Measurements from ENCODE around the gene SPAG8. TPM values are rescaled to one million over a fixed set of nuclear protein-coding genes. Genes with fewer than 3 reads are reported as not detected.

The SPAG8 gene
- total and polyA plus RNA-seq, 2 experiments from 2014 or later: 0.10 to 0.63 TPM

GRCh38 chr9:35806101-35806500 lies 6.0 kb downstream of the SPAG8 start:
- WGBS (ENCODE audit: low lambda C conversion rate, missing lambda C conversion rate): 97% methylated on average over 8 of the region's 8 CpGs
- TF ChIP-seq CTCF (IDR thresholded peaks at IDR 0.05; ENCODE audit: poor library complexity): no peak
- no peak for TF ChIP-seq EZH2 (IDR thresholded peaks at IDR 0.05; ENCODE audit: borderline replicate concordance)
- TF ChIP-seq EZH2phosphoT487 (IDR thresholded peaks at IDR 0.05; ENCODE audit: low read depth, severe bottlenecking, unreplicated experiment): no peak
- no peaks in the 10 kb centered on the region for H3K27me3 ChIP-seq

DNA sequence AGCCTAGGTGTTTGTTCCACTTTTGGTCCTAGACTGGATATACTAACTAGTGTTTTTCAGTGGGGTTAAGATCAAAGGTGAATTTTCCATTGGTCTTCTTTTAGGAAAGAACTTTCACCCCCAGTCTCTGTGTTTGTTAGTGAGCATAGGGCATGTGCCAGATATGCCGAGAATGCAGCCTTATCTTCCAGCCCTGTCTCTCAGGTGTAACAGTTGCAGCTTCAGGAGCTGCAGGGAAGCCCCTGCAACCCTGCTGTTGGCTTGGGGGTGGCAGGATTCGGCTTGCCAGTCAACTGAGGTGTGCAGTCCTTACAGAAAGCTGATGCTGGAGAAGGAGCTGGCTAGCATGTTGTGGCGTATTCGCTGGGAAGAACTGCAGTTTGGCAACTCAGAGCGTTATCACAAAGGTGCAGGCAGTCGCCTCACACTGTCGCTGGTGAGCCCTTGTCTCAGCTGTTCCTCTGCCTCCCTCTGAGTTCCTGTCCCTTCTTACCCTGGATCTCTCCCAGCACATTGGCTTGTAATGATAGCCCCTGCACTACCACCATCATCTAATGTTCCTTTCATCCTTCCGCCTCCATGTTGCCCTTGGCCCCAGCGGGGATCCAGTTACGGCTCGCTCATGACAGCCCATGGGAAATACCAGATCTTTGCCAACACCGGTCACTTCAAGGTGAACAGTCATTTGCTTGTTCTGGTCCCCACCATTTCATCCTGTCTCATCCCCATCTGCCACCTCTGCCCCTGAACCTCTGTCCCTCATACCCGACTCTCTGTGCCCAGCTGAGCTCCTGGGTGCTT lies 10.5 kb downstream of the SPAG8 start:
- H4K20me1 ChIP-seq (ENCODE audit: insufficient read depth, poor library complexity, severe bottlenecking): no peaks in the 10 kb centered on the region
- no peak overlapping the region for H2AFZ ChIP-seq
- no peak overlapping the region for H3K4me2 ChIP-seq
- no peaks in the 10 kb centered on the region for H3K4me1 ChIP-seq (ENCODE audit: insufficient read depth)
- 85% methylated on average over 13 of the region's 13 CpGs for WGBS (ENCODE audit: low lambda C conversion rate, missing lambda C conversion rate)
- no peaks in the 10 kb centered on the region for H3K27me3 ChIP-seq
- no peak overlapping the region for H3K27ac ChIP-seq
- TF ChIP-seq EZH2 (IDR thresholded peaks at IDR 0.05; ENCODE audit: borderline replicate concordance) (no peak), CTCF (IDR thresholded peaks at IDR 0.05; ENCODE audit: poor library complexity) (no peak)
- no peaks in the 10 kb centered on the region for H3K36me3 ChIP-seq (replicated peaks; ENCODE audit: insufficient read depth, low read depth)
- no peak overlapping the region for H3K4me3 ChIP-seq
- no peaks in the 10 kb centered on the region for H3K9me3 ChIP-seq (ENCODE audit: low read depth)
- no peak for DNase-seq (ENCODE audit: low spot score)
- H3K9me2 ChIP-seq (replicated peaks; ENCODE audit: insufficient read depth): no peaks in the 10 kb centered on the region
- H3K79me2 ChIP-seq: no peaks in the 10 kb centered on the region

More at GRCh38 chr9:35806101-35806500, 6.0 kb downstream of the SPAG8 start:
- no peaks in the 10 kb centered on the region for H4K20me1 ChIP-seq (ENCODE audit: insufficient read depth, poor library complexity, severe bottlenecking)
- H3K9me3 ChIP-seq (ENCODE audit: low read depth): no peaks in the 10 kb centered on the region
- DNase-seq (ENCODE audit: low spot score): no peak
- no peaks in the 10 kb centered on the region for H3K4me1 ChIP-seq (ENCODE audit: insufficient read depth)
- no peak overlapping the region for H3K27ac ChIP-seq
- no peaks in the 10 kb centered on the region for H3K79me2 ChIP-seq
- H3K9me2 ChIP-seq (replicated peaks; ENCODE audit: insufficient read depth): no peaks in the 10 kb centered on the region
- H3K4me3 ChIP-seq: no peak overlapping the region
- no peak overlapping the region for H3K4me2 ChIP-seq
- no peak overlapping the region for H2AFZ ChIP-seq
- H3K36me3 ChIP-seq (replicated peaks; ENCODE audit: insufficient read depth, low read depth): no peaks in the 10 kb centered on the region

DNA sequence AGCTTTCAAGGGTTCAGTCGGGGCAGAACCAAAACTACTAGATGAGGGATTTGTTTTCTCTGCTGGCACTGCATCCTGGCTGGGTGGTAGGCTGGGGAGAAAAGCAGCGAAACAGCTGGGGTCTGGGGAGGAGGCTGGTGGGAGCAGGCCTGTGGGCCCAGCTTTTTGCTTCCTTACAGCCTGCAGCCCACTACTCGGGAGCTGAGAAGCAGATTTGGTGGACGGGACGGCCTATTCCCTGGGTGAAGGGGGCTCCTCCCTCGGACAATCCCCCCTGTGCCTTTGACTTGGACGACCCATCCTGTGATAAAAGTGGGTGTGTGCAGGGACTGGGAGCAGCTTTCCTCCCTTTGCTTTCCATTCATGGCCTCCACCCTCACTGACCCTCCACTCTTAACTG lies 11.5 kb downstream of the SPAG8 start:
- H3K4me2 ChIP-seq: no peak overlapping the region
- no peaks in the 10 kb centered on the region for H3K36me3 ChIP-seq (replicated peaks; ENCODE audit: insufficient read depth, low read depth)
- H2AFZ ChIP-seq: no peak overlapping the region

More for the DNA sequence above, 11.5 kb downstream of the SPAG8 start:
- Histone ChIP-seq H3K9me3 (ENCODE audit: low read depth) (no peaks in the 10 kb centered on the region), H3K9me2 (replicated peaks; ENCODE audit: insufficient read depth) (no peaks in the 10 kb centered on the region), H3K4me3 (no peak overlapping the region), H3K79me2 (no peaks in the 10 kb centered on the region), H4K20me1 (ENCODE audit: insufficient read depth, poor library complexity, severe bottlenecking) (no peaks in the 10 kb centered on the region), H3K27ac (no peak overlapping the region), H3K4me1 (ENCODE audit: insufficient read depth) (no peaks in the 10 kb centered on the region), H3K27me3 (no peaks in the 10 kb centered on the region)
- DNase-seq (ENCODE audit: low spot score): no peak
- TF ChIP-seq EZH2phosphoT487 (IDR thresholded peaks at IDR 0.05; ENCODE audit: low read depth, severe bottlenecking, unreplicated experiment) (no peak), EZH2 (IDR thresholded peaks at IDR 0.05; ENCODE audit: borderline replicate concordance) (no peak), CTCF (IDR thresholded peaks at IDR 0.05; ENCODE audit: poor library complexity) (no peak)
- 84% methylated on average over 7 of the region's 7 CpGs for WGBS (ENCODE audit: low lambda C conversion rate, missing lambda C conversion rate)
